GM12891 (cell line): ENCODE data around the gene TP73.

ENCODE experiments used
- DNase-seq: peaks from one replicate; pipeline ENCODE4 v3.0.0; 2011; ENCODE audit warnings: low spot score; ENCODE audit not compliant: insufficient read length
- FAIRE-seq: peaks from 2 replicates; lab custom pipeline; 2011; peaks lifted over from hg19 to GRCh38; lab: Jason Lieb, UNC
- PAX5 ChIP-seq: IDR thresholded peaks from 2 replicates; pipeline ENCODE4 v1.6.1; 2011; ENCODE audit warnings: low read length, moderate library complexity, mild to moderate bottlenecking; ENCODE audit not compliant: insufficient read depth, severe bottlenecking
- POLR2A ChIP-seq: IDR thresholded peaks from 2 replicates; pipeline ENCODE4 v1.6.1; 2011; ENCODE audit warnings: low read depth, low read length, control low read depth
- POLR2AphosphoS5 ChIP-seq: IDR thresholded peaks from 2 replicates; pipeline ENCODE4 v1.6.1; 2011; ENCODE audit warnings: low read depth, low read length, control low read depth
- POU2F2 ChIP-seq: IDR thresholded peaks from 2 replicates; pipeline ENCODE4 v1.6.1; 2011; ENCODE audit warnings: low read depth, mild to moderate bottlenecking, control low read depth, low read length, moderate library complexity
- SPI1 ChIP-seq: IDR thresholded peaks from 2 replicates; pipeline ENCODE4 v1.6.1; 2011; ENCODE audit warnings: low read depth, low read length, control low read depth
- TAF1 ChIP-seq: IDR thresholded peaks from 2 replicates; pipeline ENCODE4 v1.6.1; 2011; ENCODE audit warnings: low read depth, low read length, control low read depth

TP73 gene

GRCh38 chr1:3627515-3628253 is 24.6 kb upstream of the TP73 start:
- no peak for FAIRE-seq
- no peak for TF ChIP-seq POLR2A
- no peak for TF ChIP-seq POLR2AphosphoS5

GRCh38 chr1:3628445-3628844 is 23.9 kb upstream of the TP73 start:
- TF ChIP-seq POLR2A (no peak), POU2F2 (no peak)
- FAIRE-seq (no peak), DNase-seq (no peak)

More at GRCh38 chr1:3627515-3628253, 24.6 kb upstream of the TP73 start:
- DNase-seq, result no peak

GRCh38 chr1:3629561-3630160 is 22.7 kb upstream of the TP73 start:
- no peak for FAIRE-seq
- DNase-seq, result no peak
- TF ChIP-seq SPI1 (no peak), TAF1 (no peak), POU2F2 (no peak), POLR2A (no peak), POLR2AphosphoS5 (no peak), PAX5 (no peak)

- TF ChIP-seq SPI1 (no peak), POLR2AphosphoS5 (no peak), POLR2A (no peak), POU2F2 (no peak), PAX5 (no peak), TAF1 (no peak)
- FAIRE-seq (no peak), DNase-seq (no peak)
Observed at GRCh38 chr1:3630161-3630611, 22.1 kb upstream of the TP73 start.

- DNase-seq (no peak), FAIRE-seq (no peak)
- TF ChIP-seq PAX5, result no peak
- no peak for TF ChIP-seq POLR2AphosphoS5
Observed at GRCh38 chr1:3630914-3631313, 21.4 kb upstream of the TP73 start.

- FAIRE-seq (no peak), DNase-seq (no peak)
- TF ChIP-seq PAX5, result no peak
- TF ChIP-seq POU2F2, result no peak
- TF ChIP-seq TAF1, result no peak
- TF ChIP-seq POLR2A, result no peak
- TF ChIP-seq SPI1, result no peak
- no peak for TF ChIP-seq POLR2AphosphoS5
Observed at GRCh38 chr1:3631320-3632260, 20.7 kb upstream of the TP73 start.

GRCh38 chr1:3632298-3632697 is 20.0 kb upstream of the TP73 start:
- DNase-seq (no peak), FAIRE-seq (no peak)
- TF ChIP-seq POLR2AphosphoS5 (no peak), TAF1 (no peak), POLR2A (no peak), PAX5 (no peak), SPI1 (no peak), POU2F2 (no peak)

- TF ChIP-seq TAF1 (no peak), POU2F2 (no peak), PAX5 (no peak), POLR2A (no peak), POLR2AphosphoS5 (no peak), SPI1 (no peak)
- no peak for DNase-seq
- no peak for FAIRE-seq
Observed at GRCh38 chr1:3632716-3633343, 19.5 kb upstream of the TP73 start.
